ENCODE measurements around the gene KRT17. TPM values are rescaled to one million over a fixed set of nuclear protein-coding genes. Genes with fewer than 3 reads are reported as not detected.
A peak's percentile ranks its signal among the peaks of the same experiment; 100 is the strongest.

KRT17 gene
- total and polyA plus RNA-seq, 10 of the 15 experiments (the other 5 are each of a cell fraction or from before 2014, with no cell fraction given), result 0.47 to 30.0 (median 2.5) TPM

GRCh38 chr17:41660221-41660711 lies 35.9 kb upstream of the KRT17 start (continued):
- TF ChIP-seq HDAC6 (IDR thresholded peaks at IDR 0.05; ENCODE audit: unreplicated experiment) (no peak), POLR2A (IDR thresholded peaks at IDR 0.05; ENCODE audit: low read depth, low read length) (no peak), SREBF1 (IDR thresholded peaks at IDR 0.05; ENCODE audit: low read length) (no peak), ZSCAN29 (IDR thresholded peaks at IDR 0.05) (no peak)

- RAD21 ChIA-PET (ENCODE audit: unreplicated experiment), result interaction anchor here (1.0 to 9.6 kb wide), 3 partner anchors 11 to 110 kb away, joined by 3 to 193 read pairs (median 6); no protein-coding TSS in a partner anchor
- intact Hi-C loops (cut with micrococcal nuclease; ENCODE audit: unreplicated experiment) (loop anchor here (5.0 kb wide), 4 partner anchors 67 to 857 kb away; no protein-coding TSS in a partner anchor), in situ Hi-C loops (cut with MboI) (loop anchor here (5.0 to 10.0 kb wide), 4 partner anchors 112 to 1045 kb away; no protein-coding TSS in a partner anchor)
- SMC1A ChIA-PET (ENCODE audit: uncharacterized antibody, unreplicated experiment), result interaction anchor here (0.8 to 2.9 kb wide), 2 partner anchors 10 to 1242 kb away, joined by 3 to 24 read pairs; partner anchors contain the start of gene TOP2A
- Histone ChIP-seq H4K20me1 (ENCODE audit: control insufficient read depth, insufficient read depth) (no peaks in the 10 kb centered on the region), H3K4me1 (ENCODE audit: control insufficient read depth, insufficient read depth, low read length) (no peaks in the 10 kb centered on the region; the same call in 1 of the 2 replicates), H3K4me3 (no peak overlapping the region), H3K9me3 (replicated peaks; ENCODE audit: control insufficient read depth, insufficient read depth, low read length) (no peaks in the 10 kb centered on the region), H3K27me3 (replicated peaks in 1 of 2; ENCODE audit: control insufficient read depth in 2 of 2, insufficient read depth in 2 of 2, low read length in 1 of 2) (no peaks in the 10 kb centered on the region; a peak in 1 of 4 replicates), H3K9ac (ENCODE audit: control insufficient read depth, insufficient read depth, low read length) (no peak overlapping the region), H2AFZ (ENCODE audit: control insufficient read depth, low read depth, low read length) (no peak overlapping the region), H3K4me2 (ENCODE audit: control insufficient read depth, insufficient read depth) (no peak overlapping the region), H3K27ac (ENCODE audit: control insufficient read depth, insufficient read depth) (no peak overlapping the region), H3K79me2 (ENCODE audit: control insufficient read depth, insufficient read depth, low read length) (no peaks in the 10 kb centered on the region), H3K36me3 (ENCODE audit: control insufficient read depth in 2 of 2, insufficient read depth in 2 of 2, low read length in 1 of 2) (no peaks in the 10 kb centered on the region)
- CTCF ChIA-PET, result interaction anchor here (0.5 to 12.0 kb wide), 9 partner anchors 10 to 749 kb away, joined by 3 to 420 read pairs (median 3); no protein-coding TSS in a partner anchor
- no TSS peak for BruUV-seq (replicated peaks)
- ATAC-seq (no peak), DNase-seq (ENCODE audit: low read depth, low spot score) (no peak), FAIRE-seq (no peak)
- TF ChIP-seq CEBPZ (IDR thresholded peaks at IDR 0.05; ENCODE audit: low read depth, low read length), result no peak
- no peak for TF ChIP-seq NFYB (IDR thresholded peaks at IDR 0.05; ENCODE audit: insufficient read depth, low read depth, low read length)
- TF ChIP-seq POU2F2 (IDR thresholded peaks at IDR 0.05; ENCODE audit: borderline replicate concordance, low read depth, low read length), result peak; percentile 76; the same call in 1 of the 3 replicates
- TF ChIP-seq SUZ12 (IDR thresholded peaks at IDR 0.05; ENCODE audit: unreplicated experiment), result no peak
- TF ChIP-seq POLR2AphosphoS5 (IDR thresholded peaks at IDR 0.05; ENCODE audit: low read length), result no peak
- 21% methylated on average over 11 of the region's 11 CpGs for WGBS (ENCODE audit: insufficient coverage, insufficient replicate concordance, low lambda C conversion rate, missing lambda C conversion rate)
- POLR2A ChIA-PET, result no interaction called here
Measured at GRCh38 chr17:41659427-41660212, 35.2 kb upstream of the KRT17 start.
